ENCODE measurements around the gene PCDHA11. TPM values are rescaled to one million over a fixed set of nuclear protein-coding genes. Genes with fewer than 3 reads are reported as not detected.
A peak's percentile ranks its signal among the peaks of the same experiment; 100 is the strongest.
"Not testable (repeated sequence)": the region's sequence is repeated elsewhere in the genome, so short reads cannot be mapped to it uniquely, and the experiment has no call there.

The PCDHA11 gene
- total and polyA plus RNA-seq, 12 donors = 0.07 to 1.5 (median 0.41) TPM; not detected in 2

- TF ChIP-seq POLR2A (IDR thresholded peaks at IDR 0.05) = no peak
- no peak for TF ChIP-seq CTCF (IDR thresholded peaks at IDR 0.05)
- intact Hi-C loops (cut with DNase I) = no loop called here
- Histone ChIP-seq H3K27me3 (peaks cover 21% of the 10 kb centered on the region), H3K27ac (no peak overlapping the region), H3K4me3 (no peak overlapping the region), H3K4me1 (replicated peaks in 1 of 2) (no peaks in the 10 kb centered on the region), H3K9me3 (replicated peaks in 1 of 3) (no peaks in the 10 kb centered on the region), H3K36me3 (replicated peaks in 1 of 2) (no peaks in the 10 kb centered on the region)
- WGBS, 4 donors = 32 to 49% (median 38%) methylated on average over 24 to 103 of the region's 103 CpGs
- DNase-seq = no peak
These were observed 32.9 kb upstream of the PCDHA11 start for GRCh38 chr5:140835622-140836510.

- peaks cover 0 to 13% (median 0%) of the 10 kb centered on the region in 3 donors for H3K9me3 ChIP-seq (replicated peaks in 1 of 3)
- WGBS, 4 donors = 13 to 26% (median 21%) methylated on average over 19 to 47 of the region's 47 CpGs
- intact Hi-C loops (cut with DNase I) = no loop called here
- H3K27ac ChIP-seq = no peak within 1 kb of the TSS
- no peak for DNase-seq
- H3K4me1 ChIP-seq (replicated peaks in 1 of 2) = no peaks in the 10 kb centered on the region
- no peak for TF ChIP-seq CTCF (IDR thresholded peaks at IDR 0.05)
- TF ChIP-seq POLR2A (IDR thresholded peaks at IDR 0.05) = no peak
- H3K27me3 ChIP-seq = peaks cover 5% of the 10 kb centered on the region
- no peaks in the 10 kb centered on the region for H3K36me3 ChIP-seq (replicated peaks in 1 of 2)
- H3K4me3 ChIP-seq = peak within 1 kb of the TSS in 1 of 4 donors; percentile 23
These were observed 27.5 kb upstream of the PCDHA11 start, which contains the start of gene PCDHA8 for GRCh38 chr5:140840978-140841962. PCDHA8 (plus strand) TSS chr5:140841187; CDS start chr5:140841322, 135 bp downstream.

- H3K4me3 ChIP-seq = no peak overlapping the region
- intact Hi-C loops (cut with DNase I) = no loop called here
- H3K27me3 ChIP-seq = peaks cover under 1% of the 10 kb centered on the region
- no peaks in the 10 kb centered on the region for H3K4me1 ChIP-seq (replicated peaks in 1 of 2)
- TF ChIP-seq CTCF (IDR thresholded peaks at IDR 0.05) = no peak
- no peak for TF ChIP-seq POLR2A (IDR thresholded peaks at IDR 0.05)
- H3K36me3 ChIP-seq (replicated peaks in 1 of 2) = no peaks in the 10 kb centered on the region
- WGBS, 4 donors = 35 to 49% (median 38%) methylated on average over 7 to 87 of the region's 87 CpGs; no CpG with 5 or more reads in 1 of the 4 donors
- peaks cover 0 to 16% (median 0%) of the 10 kb centered on the region in 3 donors for H3K9me3 ChIP-seq (replicated peaks in 1 of 3)
- no peak for DNase-seq
- H3K27ac ChIP-seq = no peak overlapping the region
These were observed 25.7 kb upstream of the PCDHA11 start for GRCh38 chr5:140842798-140843733.

GRCh38 chr5:140848139-140849102 is 20.3 kb upstream of the PCDHA11 start, which contains the start of gene PCDHA9:
PCDHA9 (plus strand) TSS chr5:140848382; CDS start chr5:140848496, 114 bp downstream.
- H3K36me3 ChIP-seq (replicated peaks in 1 of 2); H3K27ac ChIP-seq; H3K27me3 ChIP-seq; H3K4me3 ChIP-seq; intact Hi-C loops (cut with DNase I); H3K4me1 ChIP-seq (replicated peaks in 1 of 2); DNase-seq: not testable (repeated sequence)
- WGBS, 4 donors = 12 to 27% (median 15%) methylated on average over 15 to 46 of the region's 48 CpGs; no CpG with 5 or more reads in 1 of the 4 donors
- H3K9me3 ChIP-seq (replicated peaks in 1 of 3) = peaks cover 0 to 16% (median 0%) of the 10 kb centered on the region in 3 donors

- H3K27ac ChIP-seq; H3K4me3 ChIP-seq; DNase-seq; H3K27me3 ChIP-seq; H3K4me1 ChIP-seq (replicated peaks in 1 of 2); H3K9me3 ChIP-seq (replicated peaks in 1 of 3); intact Hi-C loops (cut with DNase I); H3K36me3 ChIP-seq (replicated peaks in 1 of 2): not testable (repeated sequence)
- 34 to 55% (median 41%) methylated on average over 44 to 101 of the region's 101 CpGs; no CpG with 5 or more reads in 1 of the 4 donors for WGBS, 4 donors
These were observed 18.7 kb upstream of the PCDHA11 start for GRCh38 chr5:140849831-140850634.

Data from adrenal gland (tissue), 12 donors.